HuH-7 (cell line): Measurements from ENCODE around the gene PTGDS.

Experiments
- DNase-seq: peaks from one replicate; pipeline ENCODE4 v3.0.0; 2011; ENCODE audit warnings: low spot score

Gene PTGDS

GRCh38 chr9:136977223-136977622 lies at the start of gene PTGDS:
Gene PTGDS, plus strand, starts transcription at chr9:136977504. Its CDS starts 75 bp downstream, at chr9:136977579.
- no peak for DNase-seq

DNA sequence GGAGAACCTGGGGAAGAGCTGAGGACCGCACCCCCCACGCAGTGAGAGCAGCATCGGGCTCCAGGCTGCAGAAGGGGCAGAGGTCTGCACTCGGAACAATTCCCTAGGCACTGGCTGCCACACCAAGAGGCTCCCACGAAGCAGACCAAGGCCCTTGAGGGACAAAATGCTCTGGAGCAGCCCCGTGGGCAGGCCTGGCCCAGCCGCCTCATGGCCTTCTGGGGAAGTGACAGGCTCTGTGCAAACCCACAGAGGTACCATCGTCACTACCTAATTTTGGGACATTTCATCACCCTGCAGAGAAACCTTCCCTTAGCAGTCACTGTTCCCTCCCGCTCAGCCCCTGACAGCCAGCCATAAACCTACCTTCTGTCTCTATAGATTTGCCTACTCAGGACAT lies 48.7 kb upstream of the PTGDS start:
- no peak for DNase-seq

- no peak for DNase-seq
Measured at GRCh38 chr9:136930014-136930413, 47.3 kb upstream of the PTGDS start.

- DNase-seq, result no peak
Measured at GRCh38 chr9:136931611-136932130, 45.6 kb upstream of the PTGDS start.

GRCh38 chr9:136934277-136934676 lies 43.0 kb upstream of the PTGDS start:
- no peak for DNase-seq

DNA sequence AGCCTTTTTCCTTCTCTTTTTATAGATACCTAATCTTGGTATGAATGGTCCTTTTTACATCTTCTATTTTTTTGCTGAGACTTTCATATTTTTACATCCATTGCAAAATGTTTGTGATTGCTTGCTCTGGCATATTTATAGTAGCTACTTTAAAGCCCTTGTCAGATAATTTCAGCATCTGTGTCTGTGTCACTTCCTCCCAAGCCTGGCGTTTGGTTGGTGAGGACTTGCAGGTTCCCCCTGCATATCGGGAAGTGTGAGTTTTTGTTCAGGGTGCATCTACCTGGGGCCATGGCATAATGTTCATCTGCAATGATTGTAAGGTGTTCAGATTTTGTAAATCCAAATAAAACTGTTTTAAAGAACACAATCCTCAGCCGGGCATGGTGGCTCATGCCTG lies 41.7 kb upstream of the PTGDS start:
- DNase-seq, result no peak

DNA sequence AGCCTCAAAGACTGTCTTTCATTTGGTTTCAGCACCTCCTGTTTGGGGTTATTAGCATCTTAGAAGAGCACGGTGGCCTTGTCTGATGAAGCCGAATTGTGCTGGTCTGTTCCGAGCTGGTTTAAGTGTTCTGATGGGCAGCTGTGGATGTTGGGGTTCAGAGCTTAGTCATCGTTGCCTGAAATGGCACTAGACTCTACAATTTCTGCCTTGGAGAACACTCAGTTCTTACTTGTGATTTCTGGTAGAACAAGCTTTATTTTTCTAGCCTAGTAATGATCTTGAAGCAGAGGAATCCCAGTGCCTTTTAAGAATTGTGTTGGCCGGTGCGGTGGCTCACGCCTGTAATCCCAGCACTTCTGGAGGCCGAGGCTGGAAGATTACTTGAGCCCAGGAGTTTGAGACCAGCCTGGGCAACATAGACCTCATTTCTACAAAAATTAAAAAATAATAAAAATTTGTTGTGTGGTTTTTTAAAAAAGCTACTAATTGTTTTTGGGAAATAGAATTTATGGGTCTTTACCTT lies 40.6 kb upstream of the PTGDS start:
- no peak for DNase-seq

GRCh38 chr9:136937186-136938001 lies 39.9 kb upstream of the PTGDS start:
- no peak for DNase-seq

DNA sequence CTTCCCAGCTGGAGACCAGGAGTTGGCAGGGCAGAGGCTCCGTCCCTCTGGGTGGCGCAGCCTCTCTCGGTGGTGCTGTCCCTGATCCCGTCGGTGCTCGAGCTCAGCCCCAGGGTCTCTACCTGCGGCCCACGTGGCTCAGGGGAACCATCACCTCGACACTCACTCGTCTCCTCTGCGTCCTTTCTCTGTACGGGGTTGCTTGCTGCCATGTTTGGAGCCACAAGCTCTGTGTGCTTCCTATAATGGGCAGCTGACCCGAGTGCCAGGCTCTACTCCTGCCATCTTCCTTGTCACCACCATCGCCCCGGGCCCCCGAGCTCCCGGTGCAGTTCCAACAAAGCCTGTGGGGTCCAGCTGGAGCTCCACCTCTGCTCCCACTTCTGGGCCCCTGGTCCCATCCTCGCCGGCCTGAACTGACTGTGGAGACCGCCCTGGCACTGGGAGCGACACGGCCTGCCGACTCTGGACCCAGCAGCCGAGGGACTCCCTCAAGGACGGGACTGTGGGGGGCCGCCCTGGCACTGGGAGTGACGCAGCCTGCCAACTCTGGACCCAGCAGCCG lies 37.8 kb upstream of the PTGDS start:
- DNase-seq, result no peak

- DNase-seq, result no peak
Measured at GRCh38 chr9:136939996-136940525, 37.2 kb upstream of the PTGDS start.

DNA sequence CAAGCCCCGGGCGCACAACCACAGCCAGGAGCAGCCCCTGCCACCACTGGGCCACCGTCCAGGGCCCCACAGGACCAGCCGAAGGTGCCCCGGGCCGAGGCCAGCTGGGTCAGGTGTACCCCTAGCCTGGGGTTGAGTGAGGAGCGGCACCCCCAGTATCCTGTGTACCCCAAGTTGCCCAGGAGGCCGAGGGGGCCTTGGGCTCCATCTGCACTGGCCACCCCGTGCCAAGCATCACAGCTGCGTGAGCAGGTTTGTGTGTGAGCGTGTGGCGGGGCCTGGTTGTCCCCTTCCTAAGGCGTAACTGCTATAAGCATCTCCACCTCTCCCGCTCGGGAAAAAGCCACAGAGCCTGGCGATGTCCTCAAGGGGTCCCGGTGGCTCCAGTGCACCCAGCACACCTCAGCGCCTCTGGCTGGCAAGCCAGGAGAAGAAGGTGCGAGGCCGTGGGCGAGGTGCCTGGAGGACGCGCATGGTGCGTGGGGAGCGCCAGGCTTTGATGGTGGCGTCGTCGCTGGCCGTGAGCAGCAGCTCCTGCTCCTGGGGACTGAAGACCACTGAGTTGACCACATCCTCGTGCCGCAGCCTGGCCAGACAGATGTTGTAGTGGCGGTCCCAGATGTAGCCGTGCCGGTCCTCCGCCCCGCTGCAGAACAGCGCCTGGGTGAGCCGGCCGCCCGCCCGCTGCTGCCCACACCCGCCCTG lies 36.6 kb upstream of the PTGDS start:
- no peak for DNase-seq

- no peak for DNase-seq
Measured at GRCh38 chr9:136941231-136942111, 35.8 kb upstream of the PTGDS start.

DNA sequence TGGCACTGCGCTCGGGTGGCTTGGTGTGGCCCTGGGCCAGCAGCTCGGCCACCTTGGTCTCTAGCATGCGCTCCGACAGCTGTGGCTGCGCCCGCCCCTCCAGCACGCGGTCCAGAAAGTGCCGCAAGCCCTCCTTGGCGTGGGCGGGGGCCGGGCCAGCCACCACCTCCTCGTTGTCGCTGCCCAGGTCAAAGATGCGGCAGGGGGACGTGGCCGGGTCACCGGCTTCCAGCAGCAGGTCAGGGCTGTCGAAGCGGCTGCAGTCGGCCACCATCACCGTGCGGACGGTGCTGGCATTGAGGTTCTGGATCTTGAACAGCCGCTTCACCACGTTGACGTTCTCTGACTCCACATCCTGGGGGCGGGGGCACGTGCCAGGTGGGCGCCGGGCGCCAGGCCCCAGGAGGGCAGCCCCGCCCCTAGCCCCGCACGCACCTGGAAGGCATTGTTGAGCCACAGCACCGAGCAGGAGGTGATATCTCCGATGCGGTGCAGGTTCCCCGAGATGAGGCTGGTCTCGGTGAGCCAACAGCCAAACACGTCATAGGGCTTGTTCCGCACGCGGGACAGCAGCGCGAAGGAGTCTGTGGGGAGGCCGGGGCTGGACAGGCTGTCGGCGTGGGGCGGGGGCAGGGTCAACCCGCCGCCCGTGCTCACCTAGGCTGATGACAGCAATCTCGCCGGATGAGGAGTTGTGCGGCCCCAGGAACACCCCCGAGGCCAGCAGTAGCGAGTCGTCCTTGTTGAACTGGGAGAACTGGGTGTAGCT lies 35.0 kb upstream of the PTGDS start:
- no peak for DNase-seq

DNA sequence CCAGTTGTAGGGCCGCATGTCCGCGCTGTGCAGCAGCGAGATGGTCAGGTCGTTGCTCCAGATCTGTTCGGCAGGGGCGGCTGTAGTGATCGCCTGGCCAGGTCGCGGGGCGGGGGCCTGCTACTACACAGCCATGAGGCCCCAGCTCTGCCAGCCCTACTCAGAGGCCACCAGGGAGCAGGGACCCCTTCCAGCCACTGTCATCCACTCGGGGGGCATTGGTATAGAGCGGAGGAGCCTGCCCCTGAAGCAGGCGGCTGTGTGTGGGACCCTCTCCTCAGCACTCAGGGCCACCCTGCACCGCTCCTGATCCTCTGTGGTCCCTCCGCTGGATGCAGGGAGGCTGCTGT lies 34.4 kb upstream of the PTGDS start:
- no peak for DNase-seq

- no peak for DNase-seq
Measured at GRCh38 chr9:136943291-136944211, 33.8 kb upstream of the PTGDS start.

GRCh38 chr9:136944212-136944518 lies 33.1 kb upstream of the PTGDS start:
- DNase-seq, result peak; percentile 59

- DNase-seq, result peak; percentile 99
Measured at GRCh38 chr9:136944519-136945332, 32.6 kb upstream of the PTGDS start, which contains the start of the genes C8G and FBXW5. Gene C8G, plus strand, starts transcription at chr9:136945243. Its CDS starts 78 bp downstream, at chr9:136945321. Gene FBXW5, minus strand, starts transcription at chr9:136944738. Its CDS starts 655 bp downstream, at chr9:136944083.

GRCh38 chr9:136945333-136946227 lies 31.7 kb upstream of the PTGDS start:
- no peak for DNase-seq
